SK-N-SH (cell line): Measurements from ENCODE around the gene RSU1.

Experiments
- RAD21 ChIP-seq: IDR thresholded peaks from 2 replicates; pipeline ENCODE4 v1.6.1; 2012; ENCODE audit warnings: mild to moderate bottlenecking, low read length
- TF ChIP-seq, protein P1 (sequence below): fragments of 200-600 bp; sonication (generic); IDR thresholded peaks from 2 replicates; pipeline ENCODE4 v1.6.1; 2017; ENCODE audit warnings: antibody characterized with exemption, mild to moderate bottlenecking, moderate library complexity
- TF ChIP-seq, protein P2 (sequence below): IDR thresholded peaks from 2 replicates; pipeline ENCODE4 v1.4.0; 2012; ENCODE audit warnings: low read depth, borderline replicate concordance

DNA sequence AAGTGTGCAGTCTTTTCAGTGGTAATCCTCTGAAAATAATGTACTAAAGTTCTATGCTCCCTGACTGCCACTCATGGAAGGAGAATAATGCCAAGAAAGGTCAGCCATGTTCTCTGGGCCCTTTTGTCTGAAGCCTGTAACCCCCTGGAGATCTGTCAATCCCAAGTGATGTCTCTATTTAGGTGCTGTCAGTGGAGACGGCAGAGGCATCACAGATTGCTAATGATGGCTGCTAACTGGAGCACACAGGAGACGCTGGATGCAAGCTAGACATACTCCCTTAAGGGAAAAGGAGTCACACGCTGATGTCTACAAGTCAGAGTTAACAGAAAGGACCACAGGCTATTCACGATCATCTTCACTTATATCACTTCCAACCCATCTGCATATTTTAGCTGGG, 118.8 kb downstream of the RSU1 start:
- TF ChIP-seq, protein P1, sequence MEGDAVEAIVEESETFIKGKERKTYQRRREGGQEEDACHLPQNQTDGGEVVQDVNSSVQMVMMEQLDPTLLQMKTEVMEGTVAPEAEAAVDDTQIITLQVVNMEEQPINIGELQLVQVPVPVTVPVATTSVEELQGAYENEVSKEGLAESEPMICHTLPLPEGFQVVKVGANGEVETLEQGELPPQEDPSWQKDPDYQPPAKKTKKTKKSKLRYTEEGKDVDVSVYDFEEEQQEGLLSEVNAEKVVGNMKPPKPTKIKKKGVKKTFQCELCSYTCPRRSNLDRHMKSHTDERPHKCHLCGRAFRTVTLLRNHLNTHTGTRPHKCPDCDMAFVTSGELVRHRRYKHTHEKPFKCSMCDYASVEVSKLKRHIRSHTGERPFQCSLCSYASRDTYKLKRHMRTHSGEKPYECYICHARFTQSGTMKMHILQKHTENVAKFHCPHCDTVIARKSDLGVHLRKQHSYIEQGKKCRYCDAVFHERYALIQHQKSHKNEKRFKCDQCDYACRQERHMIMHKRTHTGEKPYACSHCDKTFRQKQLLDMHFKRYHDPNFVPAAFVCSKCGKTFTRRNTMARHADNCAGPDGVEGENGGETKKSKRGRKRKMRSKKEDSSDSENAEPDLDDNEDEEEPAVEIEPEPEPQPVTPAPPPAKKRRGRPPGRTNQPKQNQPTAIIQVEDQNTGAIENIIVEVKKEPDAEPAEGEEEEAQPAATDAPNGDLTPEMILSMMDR: no peak
- TF ChIP-seq RAD21: no peak
- TF ChIP-seq, protein P2, sequence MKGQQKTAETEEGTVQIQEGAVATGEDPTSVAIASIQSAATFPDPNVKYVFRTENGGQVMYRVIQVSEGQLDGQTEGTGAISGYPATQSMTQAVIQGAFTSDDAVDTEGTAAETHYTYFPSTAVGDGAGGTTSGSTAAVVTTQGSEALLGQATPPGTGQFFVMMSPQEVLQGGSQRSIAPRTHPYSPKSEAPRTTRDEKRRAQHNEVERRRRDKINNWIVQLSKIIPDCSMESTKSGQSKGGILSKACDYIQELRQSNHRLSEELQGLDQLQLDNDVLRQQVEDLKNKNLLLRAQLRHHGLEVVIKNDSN: no peak
